ENCODE data around the gene CHD9.
"Not testable (repeated sequence)": the region's sequence is repeated elsewhere in the genome, so short reads cannot be mapped to it uniquely, and the experiment has no call there.

The CHD9 gene

GRCh38 chr16:53075461-53075860 is 20.7 kb downstream of the CHD9 start:
- DNase-seq, result not testable (repeated sequence)

- no peak for DNase-seq
Measured at GRCh38 chr16:53078247-53078646, 23.5 kb downstream of the CHD9 start.

GRCh38 chr16:53078765-53079485 is 24.1 kb downstream of the CHD9 start:
- DNase-seq, result no peak

- DNase-seq, result peak; percentile 27 to 53
Measured at GRCh38 chr16:53080345-53081031, 25.7 kb downstream of the CHD9 start.

GRCh38 chr16:53081032-53081424 is 26.2 kb downstream of the CHD9 start:
- DNase-seq, result no peak

- no peak for DNase-seq
Measured at GRCh38 chr16:53081686-53082407, 27.1 kb downstream of the CHD9 start.

GRCh38 chr16:53082509-53082908 is 27.7 kb downstream of the CHD9 start:
- no peak for DNase-seq

- DNase-seq, result no peak
Measured at GRCh38 chr16:53083119-53083518, 28.3 kb downstream of the CHD9 start.

- DNase-seq, result peak in 1 of 2 experiments; percentile 3
Measured at GRCh38 chr16:53084141-53084541, 29.4 kb downstream of the CHD9 start.

GRCh38 chr16:53084746-53085334 is 30.0 kb downstream of the CHD9 start:
- no peak for DNase-seq

- DNase-seq, result peak; percentile 58 to 79
Measured at GRCh38 chr16:53085369-53085843, 30.6 kb downstream of the CHD9 start.

- DNase-seq, result peak; percentile 24 to 58
Measured at GRCh38 chr16:53085931-53086421, 31.2 kb downstream of the CHD9 start.

- DNase-seq, result peak in 1 of 2 experiments; percentile 45
Measured at GRCh38 chr16:53087101-53087500, 32.3 kb downstream of the CHD9 start.

GRCh38 chr16:53089434-53090285 is 34.9 kb downstream of the CHD9 start:
- peak; percentile 49 to 85 for DNase-seq

GRCh38 chr16:53090286-53090590 is 35.4 kb downstream of the CHD9 start:
- no peak for DNase-seq

GRCh38 chr16:53090591-53091411 is 36.0 kb downstream of the CHD9 start:
- peak; percentile 92 to 95 for DNase-seq

GRCh38 chr16:53091466-53092211 is 36.8 kb downstream of the CHD9 start:
- peak; percentile 86 to 92 for DNase-seq

- DNase-seq, result peak in 1 of 2 experiments; percentile 44
Measured at GRCh38 chr16:53092284-53092683, 37.5 kb downstream of the CHD9 start.

- no peak for DNase-seq
Measured at GRCh38 chr16:53093162-53093744, 38.5 kb downstream of the CHD9 start.

- peak in 1 of 2 experiments; percentile 12 for DNase-seq
Measured at GRCh38 chr16:53094013-53094630, 39.3 kb downstream of the CHD9 start.
